ENCODE results near the gene RARG.
A peak's percentile ranks its signal among the peaks of the same experiment; 100 is the strongest.

Gene RARG

GRCh38 chr12:53268630-53269562 is 36.9 kb upstream of the RARG start:
- no peak for DNase-seq (ENCODE audit: low read depth)
- no peak for TF ChIP-seq CTCF (IDR thresholded peaks at IDR 0.05; ENCODE audit: low read depth, low read length, missing control alignments)
- peak overlapping the region; percentile 87 for H3K4me3 ChIP-seq (ENCODE audit: low read depth, low read length)

GRCh38 chr12:53267999-53268629 is 36.1 kb upstream of the RARG start, which contains the start of gene ESPL1:
ESPL1 (plus strand) TSS chr12:53268299; CDS start chr12:53268767, 468 bp downstream.
- peak; percentile 74 for DNase-seq (ENCODE audit: low read depth)
- H3K4me3 ChIP-seq (ENCODE audit: low read depth, low read length), result peak within 1 kb of the TSS; percentile 87
- TF ChIP-seq CTCF (IDR thresholded peaks at IDR 0.05; ENCODE audit: low read depth, low read length, missing control alignments), result peak; percentile 58

- no peak for DNase-seq (ENCODE audit: low read depth)
- peak overlapping the region; percentile 87 for H3K4me3 ChIP-seq (ENCODE audit: low read depth, low read length)
These were observed 35.4 kb upstream of the RARG start for GRCh38 chr12:53267306-53267998.

GRCh38 chr12:53265783-53266182 is 33.8 kb upstream of the RARG start:
- TF ChIP-seq CTCF (IDR thresholded peaks at IDR 0.05; ENCODE audit: low read depth, low read length, missing control alignments), result no peak
- no peak overlapping the region for H3K4me3 ChIP-seq (ENCODE audit: low read depth, low read length)
- no peak for DNase-seq (ENCODE audit: low read depth)

More at GRCh38 chr12:53267306-53267998, 35.4 kb upstream of the RARG start:
- TF ChIP-seq CTCF (IDR thresholded peaks at IDR 0.05; ENCODE audit: low read depth, low read length, missing control alignments), result no peak

- no peak for DNase-seq (ENCODE audit: low read depth)
- TF ChIP-seq CTCF (IDR thresholded peaks at IDR 0.05; ENCODE audit: low read depth, low read length, missing control alignments), result no peak
- no peak overlapping the region for H3K4me3 ChIP-seq (ENCODE audit: low read depth, low read length)
These were observed 27.9 kb upstream of the RARG start for GRCh38 chr12:53259891-53260290.

- no peak for DNase-seq (ENCODE audit: low read depth)
- H3K4me3 ChIP-seq (ENCODE audit: low read depth, low read length), result no peak overlapping the region
- TF ChIP-seq CTCF (IDR thresholded peaks at IDR 0.05; ENCODE audit: low read depth, low read length, missing control alignments), result no peak
These were observed 26.8 kb upstream of the RARG start for GRCh38 chr12:53258541-53259539.
